Sigmoid colon (tissue), 4 donors: ENCODE data around the gene TMOD3.

ENCODE experiments used
- CTCF ChIP-seq, 4 experiments: fragments of 450-650 bp in 3 of 4; fragments of 200-600 bp in 1 of 4; IDR thresholded peaks; one replicate each; pipeline ENCODE4 v1.5.1; 2016 to 2019; ENCODE audit warnings: antibody characterized with exemption in 4 of 4, mild to moderate bottlenecking in 3 of 4, moderate library complexity in 2 of 4
- POLR2A ChIP-seq, 2 donors: fragments of 450-650 bp; IDR thresholded peaks; one replicate each; pipeline ENCODE4 v1.6.1; 2016; ENCODE audit warnings: antibody characterized with exemption in 2 of 2, mild to moderate bottlenecking in 2 of 2, moderate library complexity in 2 of 2
- POLR2AphosphoS5 ChIP-seq, 4 donors: sonication (generic); formaldehyde crosslinking; IDR thresholded peaks; one replicate each; pipeline ENCODE4 v1.6.1; 2017; ENCODE audit warnings: antibody characterized with exemption in 4 of 4

DNA sequence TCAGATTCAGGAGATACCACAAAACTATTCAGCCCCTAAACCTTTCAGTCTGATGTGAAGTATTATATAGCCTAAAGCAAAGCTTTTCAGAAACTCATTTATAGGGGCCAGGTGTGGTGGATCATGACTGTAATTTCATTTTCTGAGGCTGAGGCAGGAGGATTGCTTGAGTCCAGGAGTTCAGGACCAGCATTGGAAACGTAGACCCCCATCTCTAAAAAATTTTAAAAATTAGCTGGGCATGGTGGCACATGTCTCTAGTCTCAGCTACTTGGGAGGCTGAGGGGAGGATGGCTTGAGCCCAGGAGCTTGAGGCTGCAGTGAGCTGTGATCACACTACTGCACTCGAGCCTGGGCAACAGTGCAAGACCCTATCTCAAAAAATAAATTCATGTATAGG, 60.0 kb downstream of the TMOD3 start:
- TF ChIP-seq CTCF (IDR thresholded peaks at IDR 0.05) (no peak), POLR2A (IDR thresholded peaks at IDR 0.05) (no peak), POLR2AphosphoS5 (IDR thresholded peaks at IDR 0.05) (no peak)
